HEK293T (cell line): ENCODE data around the gene AP3B1.

Experiments used
- CTCF ChIA-PET: fragments of 350-600 bp; formaldehyde crosslinking; extraction: SDS; loops from one replicate; lab custom pipeline; 2021; ENCODE audit warnings: antibody characterized with exemption, inconsistent platforms; lab: Yijun Ruan, JAX
- POLR2A ChIA-PET: fragments of 350-600 bp; formaldehyde crosslinking; extraction: SDS; loops from one replicate; lab custom pipeline; 2020; ENCODE audit warnings: antibody characterized with exemption, inconsistent platforms; lab: Yijun Ruan, JAX
- DNase-seq: peaks from one replicate; pipeline ENCODE4 v3.0.0; 2012; ENCODE audit warnings: mixed read lengths; ENCODE audit errors: extremely low spot score
- ARNT ChIP-seq: fragments of 450-650 bp; IDR thresholded peaks from 2 replicates; pipeline ENCODE4 v1.6.1; 2017; ENCODE audit warnings: mild to moderate bottlenecking
- BHLHE40 ChIP-seq: fragments of 450-650 bp; IDR thresholded peaks from 2 replicates; pipeline ENCODE4 v1.6.1; 2016; ENCODE audit warnings: mild to moderate bottlenecking, moderate library complexity, borderline replicate concordance
- CTBP1 ChIP-seq: fragments of 450-650 bp; IDR thresholded peaks from 2 replicates; pipeline ENCODE4 v1.6.1; 2016; ENCODE audit warnings: borderline replicate concordance
- ELF4 ChIP-seq: fragments of 450-650 bp; IDR thresholded peaks from 2 replicates; pipeline ENCODE4 v1.6.1; 2017; ENCODE audit warnings: antibody characterized with exemption
- FOXA1 ChIP-seq: fragments of 450-650 bp; IDR thresholded peaks from 2 replicates; pipeline ENCODE4 v1.6.1; 2016; ENCODE audit warnings: mild to moderate bottlenecking
- FOXK2 ChIP-seq: fragments of 450-650 bp; IDR thresholded peaks from 2 replicates; pipeline ENCODE4 v1.6.1; 2016; ENCODE audit warnings: mild to moderate bottlenecking
- FOXM1 ChIP-seq: fragments of 450-650 bp; IDR thresholded peaks from 2 replicates; pipeline ENCODE4 v1.6.1; 2017; ENCODE audit warnings: mild to moderate bottlenecking, borderline replicate concordance
- HDGF ChIP-seq: fragments of 450-650 bp; IDR thresholded peaks from 2 replicates; pipeline ENCODE4 v1.6.1; 2017; ENCODE audit warnings: antibody characterized with exemption, borderline replicate concordance
- L3MBTL2 ChIP-seq: fragments of 450-650 bp; conservative IDR thresholded peaks from 2 replicates; pipeline ENCODE4 v1.6.1; 2016; ENCODE audit warnings: mild to moderate bottlenecking
- LEF1 ChIP-seq: fragments of 450-650 bp; IDR thresholded peaks from 2 replicates; pipeline ENCODE4 v1.6.1; 2017; ENCODE audit warnings: mild to moderate bottlenecking, borderline replicate concordance
- NFRKB ChIP-seq: fragments of 450-650 bp; IDR thresholded peaks from 2 replicates; pipeline ENCODE4 v1.6.1; 2016; ENCODE audit warnings: mild to moderate bottlenecking, moderate library complexity
- SP1 ChIP-seq: fragments of 450-650 bp; IDR thresholded peaks from 2 replicates; pipeline ENCODE4 v1.6.1; 2017
- SUZ12 ChIP-seq: fragments of 450-650 bp; IDR thresholded peaks from 2 replicates; pipeline ENCODE4 v1.6.1; 2016; ENCODE audit warnings: mild to moderate bottlenecking
- TARDBP ChIP-seq: fragments of 450-650 bp; IDR thresholded peaks from 2 replicates; pipeline ENCODE4 v1.6.1; 2016
- ZNF384 ChIP-seq: fragments of 450-650 bp; IDR thresholded peaks from 2 replicates; pipeline ENCODE4 v1.6.1; 2016
- TF ChIP-seq, protein P1 (sequence below): fragments of 450-650 bp; IDR thresholded peaks from 2 replicates; pipeline ENCODE4 v1.6.1; 2016

Gene AP3B1

DNA sequence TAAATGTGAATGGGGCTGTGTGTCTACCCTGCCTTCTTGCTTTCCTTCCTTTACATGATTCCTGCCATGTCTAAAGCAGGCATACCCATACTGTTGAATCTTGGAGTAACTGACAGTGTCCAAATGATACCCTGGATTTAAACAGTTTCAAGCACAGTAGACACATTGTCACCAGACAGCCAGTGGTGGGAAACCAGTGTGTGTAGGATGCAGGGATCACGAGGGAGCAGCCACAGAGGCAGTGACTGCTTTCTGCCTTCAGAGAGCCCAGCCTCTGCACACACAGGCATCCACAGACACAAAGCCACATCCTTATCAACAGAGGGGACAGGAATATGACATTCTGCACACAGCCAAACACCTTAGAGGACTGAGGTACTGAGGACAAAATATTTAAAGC is 334.2 kb downstream of the AP3B1 start:
- no peak for DNase-seq
- ChIA-PET CTCF (no interaction called here), POLR2A (no interaction called here)
- TF ChIP-seq ZNF384 (no peak), BHLHE40 (no peak), NFRKB (no peak), SUZ12 (no peak), ELF4 (no peak), L3MBTL2 (no peak), TARDBP (no peak), HDGF (no peak)
- TF ChIP-seq, protein P1, sequence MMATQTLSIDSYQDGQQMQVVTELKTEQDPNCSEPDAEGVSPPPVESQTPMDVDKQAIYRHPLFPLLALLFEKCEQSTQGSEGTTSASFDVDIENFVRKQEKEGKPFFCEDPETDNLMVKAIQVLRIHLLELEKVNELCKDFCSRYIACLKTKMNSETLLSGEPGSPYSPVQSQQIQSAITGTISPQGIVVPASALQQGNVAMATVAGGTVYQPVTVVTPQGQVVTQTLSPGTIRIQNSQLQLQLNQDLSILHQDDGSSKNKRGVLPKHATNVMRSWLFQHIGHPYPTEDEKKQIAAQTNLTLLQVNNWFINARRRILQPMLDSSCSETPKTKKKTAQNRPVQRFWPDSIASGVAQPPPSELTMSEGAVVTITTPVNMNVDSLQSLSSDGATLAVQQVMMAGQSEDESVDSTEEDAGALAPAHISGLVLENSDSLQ, result no peak

DNA sequence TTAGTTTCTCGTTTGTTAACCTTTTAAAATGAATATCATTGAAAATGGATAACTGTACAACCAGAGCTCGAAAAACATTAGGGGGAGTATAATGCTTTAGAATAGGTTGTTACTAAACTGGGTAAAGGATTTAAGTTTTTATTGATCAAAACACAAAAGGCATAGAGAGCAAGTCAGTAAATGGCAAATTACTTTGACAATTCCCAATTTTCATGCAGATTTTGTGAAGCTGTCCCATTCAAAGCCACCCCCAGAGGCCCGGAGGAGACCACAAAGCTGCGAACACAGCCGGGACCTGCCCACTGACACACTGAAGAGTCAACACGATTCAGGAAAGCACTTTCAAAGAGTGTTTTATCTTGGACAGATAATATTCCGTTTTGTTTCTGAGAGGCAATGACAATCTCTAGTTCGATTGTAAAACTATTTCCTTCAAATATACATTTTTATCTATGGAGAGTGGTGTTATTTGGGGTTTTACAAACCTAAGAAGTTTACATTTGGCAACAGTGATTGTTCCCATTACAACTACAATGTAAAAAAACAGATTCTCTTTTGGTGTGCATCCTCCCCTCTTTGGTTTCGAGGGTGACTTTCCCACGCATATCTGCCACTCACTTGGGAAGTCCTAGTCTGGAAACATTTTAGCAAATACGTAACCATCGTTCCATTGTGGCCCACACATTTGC is 335.7 kb downstream of the AP3B1 start:
- TF ChIP-seq FOXK2 (no peak), ARNT (no peak)
- ChIA-PET CTCF (interaction anchor here (0.6 to 2.1 kb wide), 3 partner anchors 9 to 398 kb away, joined by 6 to 9 read pairs (median 9); no protein-coding TSS in a partner anchor), POLR2A (interaction anchor here (0.7 to 2.0 kb wide), 6 partner anchors 10 to 36 kb away, joined by 3 to 8 read pairs (median 4); no protein-coding TSS in a partner anchor)
- no peak for DNase-seq

DNA sequence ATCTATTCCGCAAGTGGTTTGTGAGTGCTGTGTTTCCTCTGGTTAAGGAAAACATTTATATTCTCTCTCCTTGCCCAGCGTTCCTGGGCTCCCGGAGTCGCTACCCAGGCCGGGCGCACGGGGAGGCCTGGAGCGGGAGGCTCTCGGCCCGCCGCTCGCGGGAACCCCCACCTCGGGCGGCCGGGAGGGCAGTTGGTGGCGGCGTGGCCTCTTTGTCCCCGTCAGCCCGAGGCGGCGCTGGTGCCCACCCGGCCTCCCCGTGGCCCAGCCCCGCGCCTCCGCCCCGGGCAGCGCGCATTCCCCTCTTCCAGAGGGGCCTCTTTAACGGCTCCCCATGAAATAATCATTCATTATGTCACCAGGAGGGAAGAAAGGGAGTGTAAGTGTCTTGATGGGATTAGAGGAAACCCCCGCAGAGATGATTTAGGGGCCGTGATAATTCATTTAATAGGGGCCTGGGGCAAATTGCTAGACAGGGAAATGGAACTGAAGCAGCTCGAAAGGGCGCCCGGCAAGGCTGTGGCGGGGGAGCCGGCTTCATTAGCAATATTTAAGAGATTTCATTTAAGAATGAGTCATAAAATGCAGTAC is 336.5 kb downstream of the AP3B1 start:
- TF ChIP-seq ARNT, result peak; percentile 89
- TF ChIP-seq CTBP1, result peak; percentile 100
- peak; percentile 97 for TF ChIP-seq LEF1
- peak; percentile 90 for TF ChIP-seq FOXM1
- TF ChIP-seq ZNF384, result no peak
- TF ChIP-seq, protein P1, result peak; percentile 98
- no peak for TF ChIP-seq SUZ12
- CTCF ChIA-PET, result interaction anchor here (0.8 to 2.1 kb wide), 3 partner anchors 8 to 50 kb away, joined by 3 to 9 read pairs (median 6); no protein-coding TSS in a partner anchor
- POLR2A ChIA-PET, result interaction anchor here (0.6 to 2.0 kb wide), 7 partner anchors 9 to 54 kb away, joined by 3 to 8 read pairs (median 4); no protein-coding TSS in a partner anchor
- DNase-seq, result peak; percentile 76

DNA sequence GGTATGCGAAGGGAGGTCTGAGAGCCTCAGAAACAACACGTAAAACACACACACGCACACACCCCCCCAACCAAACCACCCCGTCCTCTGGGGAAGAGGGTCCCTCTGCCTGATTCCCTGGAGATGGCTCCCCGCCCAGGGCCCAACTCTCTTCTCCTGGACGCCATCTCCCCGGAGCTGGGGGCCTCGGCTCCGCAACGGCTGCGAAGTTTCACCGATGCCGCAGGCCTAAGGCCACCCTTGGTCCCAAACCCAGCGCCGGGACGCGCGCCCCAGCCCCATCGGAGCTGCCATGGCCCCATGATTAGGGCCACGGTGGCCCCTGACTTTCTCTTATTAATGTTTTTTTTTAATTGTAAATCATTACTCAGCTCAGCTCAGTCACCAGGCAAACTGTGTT is 337.0 kb downstream of the AP3B1 start:
- TF ChIP-seq LEF1 (no peak), TARDBP (no peak), SP1 (no peak), L3MBTL2 (no peak), SUZ12 (no peak), FOXA1 (no peak), CTBP1 (no peak), NFRKB (no peak)
- DNase-seq, result no peak
- ChIA-PET CTCF (interaction anchor here (0.8 to 2.1 kb wide), 3 partner anchors 8 to 51 kb away, joined by 3 to 9 read pairs (median 6); no protein-coding TSS in a partner anchor), POLR2A (interaction anchor here (0.8 to 2.0 kb wide), 4 partner anchors 9 to 46 kb away, joined by 3 to 8 read pairs (median 6); no protein-coding TSS in a partner anchor)

DNA sequence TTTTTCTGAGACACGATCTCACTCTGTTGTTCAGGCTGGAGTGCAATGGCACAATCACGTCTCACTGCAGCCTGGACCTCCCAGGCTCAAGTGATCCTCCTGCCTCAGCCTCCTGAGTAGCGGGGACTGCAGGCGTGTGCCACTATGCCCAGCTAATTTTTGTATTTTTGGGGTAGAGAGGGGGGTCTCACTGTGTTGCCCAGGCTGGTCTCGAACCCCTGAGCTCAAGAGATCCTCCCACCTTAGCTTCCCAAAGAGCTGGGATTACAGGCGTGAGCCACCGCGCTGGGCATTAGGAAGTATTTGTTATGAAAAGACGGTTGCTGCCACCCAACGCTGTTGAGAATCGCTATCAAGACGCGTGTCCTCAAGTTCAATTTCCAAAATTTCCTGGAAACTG is 337.4 kb downstream of the AP3B1 start:
- DNase-seq, result no peak
- POLR2A ChIA-PET, result interaction anchor here (0.8 to 2.0 kb wide), 3 partner anchors 8 to 45 kb away, joined by 3 to 8 read pairs (median 7); no protein-coding TSS in a partner anchor
- CTCF ChIA-PET, result interaction anchor here (0.8 to 2.0 kb wide), 2 partner anchors 8 to 51 kb away, joined by 3 to 9 read pairs; no protein-coding TSS in a partner anchor
- TF ChIP-seq FOXA1 (no peak), BHLHE40 (no peak), ELF4 (no peak), NFRKB (no peak), FOXK2 (no peak), CTBP1 (no peak), SUZ12 (no peak), FOXM1 (no peak), ARNT (no peak), HDGF (no peak), LEF1 (no peak), ZNF384 (no peak), SP1 (no peak), TARDBP (no peak), L3MBTL2 (no peak)
- TF ChIP-seq, protein P1, result no peak

DNA sequence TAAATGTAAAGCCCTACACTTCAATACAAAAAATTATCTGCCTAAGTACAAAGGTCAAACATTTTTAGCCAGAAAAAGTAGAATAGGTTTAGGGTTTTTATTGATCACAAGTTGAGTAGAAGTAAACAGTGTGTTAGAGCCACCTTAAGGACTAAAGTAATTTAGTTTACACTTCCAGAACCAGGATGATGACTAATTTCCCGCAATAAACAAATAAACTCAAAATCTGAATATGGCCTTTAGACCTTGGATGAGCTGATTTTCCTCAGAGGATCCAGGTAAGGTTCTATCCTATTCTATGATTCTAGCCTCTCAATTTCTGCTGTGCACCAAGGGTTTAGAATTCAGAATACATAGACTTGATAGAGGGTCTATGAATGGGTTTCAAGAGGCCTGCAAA is 338.9 kb downstream of the AP3B1 start:
- TF ChIP-seq SUZ12 (no peak), HDGF (no peak), BHLHE40 (no peak), ZNF384 (no peak), ARNT (no peak), CTBP1 (no peak), ELF4 (no peak), FOXM1 (no peak)
- DNase-seq, result no peak
- POLR2A ChIA-PET, result no interaction called here
- CTCF ChIA-PET, result no interaction called here
